GM18517 (cell line): ENCODE results near the gene CYBRD1.

Experiments used
- ATAC-seq: cut with Tn5 transposase; IDR thresholded peaks from one replicate; pipeline ENCODE4 v1.9.1; 2021; ENCODE audit warnings: mild to moderate bottlenecking, moderate library complexity; ENCODE audit not compliant: unreplicated experiment

Gene CYBRD1

DNA sequence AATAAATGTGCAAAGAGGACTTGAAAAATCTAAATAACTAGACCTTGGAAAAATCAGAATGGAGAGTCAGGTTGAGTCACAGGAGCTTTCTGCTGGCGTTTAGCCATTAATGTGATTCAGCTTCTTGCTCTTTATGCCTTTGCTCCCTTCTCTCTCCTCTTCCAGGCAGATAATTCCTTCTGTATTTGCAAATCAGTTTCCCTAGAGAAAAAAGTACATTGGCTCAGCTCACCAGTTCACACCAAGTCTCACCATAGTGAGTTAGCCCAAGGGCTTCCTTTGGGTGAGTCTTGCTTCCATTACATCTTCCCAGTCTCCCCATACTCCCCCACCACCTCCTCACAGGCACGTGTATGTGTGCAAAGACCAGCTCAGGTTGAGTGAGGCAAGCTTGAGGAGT, 73.6 kb downstream of the CYBRD1 start:
- no peak for ATAC-seq

DNA sequence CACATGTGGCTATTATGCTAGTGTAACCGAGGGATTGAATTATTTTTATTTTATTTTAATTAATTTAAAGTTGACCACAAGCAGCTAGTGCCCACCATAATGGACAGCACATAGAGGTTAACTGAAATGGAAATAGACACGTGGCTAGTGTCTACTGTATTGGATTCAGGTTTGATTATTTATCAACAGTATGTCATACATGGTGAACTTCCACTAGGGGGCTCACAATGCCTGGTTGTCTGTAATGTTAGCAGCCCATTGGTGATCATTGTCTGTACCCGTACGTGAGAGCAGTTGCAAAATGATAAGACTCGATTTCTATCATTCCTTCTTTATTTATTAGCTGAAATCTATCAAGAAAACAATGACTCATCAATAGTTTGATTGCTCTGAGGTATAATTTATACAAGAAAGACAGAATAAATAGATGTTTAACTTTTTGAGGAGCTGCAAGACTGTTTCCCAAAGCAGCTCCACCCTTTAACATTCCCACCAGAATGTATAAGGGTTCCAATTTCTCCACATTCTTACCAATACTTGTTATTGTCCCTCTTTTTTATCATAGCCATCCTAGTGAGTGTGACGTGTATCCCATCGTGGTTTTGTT, 76.5 kb downstream of the CYBRD1 start:
- ATAC-seq: peak; percentile 96

DNA sequence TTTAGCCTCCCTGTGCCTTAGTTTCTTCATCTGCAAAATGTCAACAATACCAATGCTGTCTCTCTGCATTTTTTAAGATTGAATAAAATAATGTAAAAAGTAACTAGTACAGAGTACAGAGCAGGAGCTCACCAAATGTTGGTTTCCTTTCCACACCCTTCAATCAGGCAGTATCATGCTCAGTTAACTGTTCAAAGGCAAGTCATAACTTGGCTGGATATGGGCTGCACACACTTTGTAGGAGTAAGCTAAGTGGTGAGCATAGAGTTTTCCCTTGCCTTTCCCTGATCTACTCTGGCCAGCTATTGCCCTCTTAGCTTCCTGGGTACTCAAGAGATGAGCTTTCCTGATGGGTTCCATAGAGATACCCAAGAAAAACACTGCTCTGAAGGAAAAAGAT, 77.9 kb downstream of the CYBRD1 start:
- no peak for ATAC-seq

DNA sequence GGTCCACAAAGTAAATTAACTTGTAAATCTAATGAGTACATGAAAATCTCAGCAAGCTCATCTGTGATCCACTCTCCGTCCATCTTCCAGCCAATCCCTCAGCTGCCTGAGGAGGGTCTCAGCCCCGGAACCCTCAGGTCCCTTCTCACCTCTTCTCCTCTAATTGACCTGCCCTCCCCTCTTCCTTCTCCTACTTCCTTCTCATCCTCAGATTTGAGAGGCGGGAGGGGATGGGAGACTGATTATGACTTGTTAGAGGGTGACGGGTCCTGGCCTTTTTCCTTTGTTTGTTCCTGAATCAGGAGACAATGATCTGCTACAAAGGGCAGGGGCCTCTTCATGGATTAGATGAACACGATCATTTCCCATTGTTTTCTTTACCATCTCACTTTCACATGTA, 80.1 kb downstream of the CYBRD1 start:
- ATAC-seq: no peak
